NCI-H1092 treated with DMSO at 0.1 percent for 48 hours (cell line): Measurements from ENCODE around the gene COG4.
A peak's percentile ranks its signal among the peaks of the same experiment; 100 is the strongest.
"Not testable (repeated sequence)": the region's sequence is repeated elsewhere in the genome, so short reads cannot be mapped to it uniquely, and the experiment has no call there.

Experiments
- DNase-seq: peaks from one replicate; lab custom pipeline; 2025; lab: John Stamatoyannopoulos, UW

Gene COG4

GRCh38 chr16:70523076-70523742 is at the start of gene COG4:
COG4 (minus strand) TSS chr16:70523554; CDS start chr16:70523543, 11 bp downstream.
- peak; percentile 83 for DNase-seq

- no peak for DNase-seq
These were observed 49.5 kb upstream of the COG4 start for GRCh38 chr16:70572926-70573270.

- DNase-seq, result no peak
These were observed 48.9 kb upstream of the COG4 start for GRCh38 chr16:70572050-70572925.

- no peak for DNase-seq
These were observed 48.3 kb upstream of the COG4 start for GRCh38 chr16:70571623-70572022.

GRCh38 chr16:70570967-70571570 is 47.7 kb upstream of the COG4 start:
- DNase-seq, result no peak

- no peak for DNase-seq
These were observed 46.4 kb upstream of the COG4 start for GRCh38 chr16:70569752-70570151.

- no peak for DNase-seq
These were observed 45.4 kb upstream of the COG4 start for GRCh38 chr16:70568601-70569237.

- no peak for DNase-seq
These were observed 41.7 kb upstream of the COG4 start for GRCh38 chr16:70565053-70565452.

- no peak for DNase-seq
These were observed 40.3 kb upstream of the COG4 start for GRCh38 chr16:70563636-70564035.

- DNase-seq, result no peak
These were observed 38.3 kb upstream of the COG4 start for GRCh38 chr16:70561623-70562022.

- DNase-seq, result no peak
These were observed 32.7 kb upstream of the COG4 start for GRCh38 chr16:70556063-70556462.

- DNase-seq, result no peak
These were observed 30.3 kb upstream of the COG4 start for GRCh38 chr16:70553645-70554044.

- no peak for DNase-seq
These were observed 29.3 kb upstream of the COG4 start for GRCh38 chr16:70552675-70553074.

GRCh38 chr16:70551788-70552187 is 28.4 kb upstream of the COG4 start:
- no peak for DNase-seq

- DNase-seq, result no peak
These were observed 26.7 kb upstream of the COG4 start for GRCh38 chr16:70550082-70550481.

- no peak for DNase-seq
These were observed 25.6 kb upstream of the COG4 start for GRCh38 chr16:70548936-70549335.

- DNase-seq, result no peak
These were observed 21.2 kb upstream of the COG4 start for GRCh38 chr16:70544548-70544947.

- DNase-seq, result no peak
These were observed 17.6 kb upstream of the COG4 start for GRCh38 chr16:70540994-70541393.

GRCh38 chr16:70534971-70535370 is 11.6 kb upstream of the COG4 start:
- DNase-seq, result no peak

- DNase-seq, result not testable (repeated sequence)
These were observed 6.6 kb upstream of the COG4 start for GRCh38 chr16:70529954-70530353.

- no peak for DNase-seq
These were observed 5.9 kb upstream of the COG4 start for GRCh38 chr16:70529051-70529777.
